GM21367 (cell line): ENCODE data around the gene GRAMD4.

ENCODE experiments used
- ATAC-seq: cut with Tn5 transposase; IDR thresholded peaks from one replicate; pipeline ENCODE4 v1.9.1; 2021; ENCODE audit not compliant: unreplicated experiment

GRAMD4 gene

GRCh38 chr22:46686221-46687047 lies 66.2 kb downstream of the GRAMD4 start:
- no peak for ATAC-seq

GRCh38 chr22:46687048-46687444 lies 66.9 kb downstream of the GRAMD4 start:
- ATAC-seq = no peak

- no peak for ATAC-seq
Measured at GRCh38 chr22:46687460-46687859, 67.3 kb downstream of the GRAMD4 start.

GRCh38 chr22:46688949-46689348 lies 68.8 kb downstream of the GRAMD4 start:
- no peak for ATAC-seq

GRCh38 chr22:46690146-46690545 lies 70.0 kb downstream of the GRAMD4 start:
- no peak for ATAC-seq

GRCh38 chr22:46691571-46691970 lies 71.4 kb downstream of the GRAMD4 start:
- no peak for ATAC-seq

GRCh38 chr22:46693634-46694415 lies 73.6 kb downstream of the GRAMD4 start:
- ATAC-seq = no peak

GRCh38 chr22:46694416-46695170 lies 74.4 kb downstream of the GRAMD4 start:
- no peak for ATAC-seq

GRCh38 chr22:46695346-46696228 lies 75.4 kb downstream of the GRAMD4 start:
- ATAC-seq = no peak

- ATAC-seq = no peak
Measured at GRCh38 chr22:46696229-46696518, 76.0 kb downstream of the GRAMD4 start.

GRCh38 chr22:46696614-46697013 lies 76.4 kb downstream of the GRAMD4 start:
- no peak for ATAC-seq

GRCh38 chr22:46697811-46698515 lies 77.8 kb downstream of the GRAMD4 start:
- ATAC-seq = no peak

- no peak for ATAC-seq
Measured at GRCh38 chr22:46699091-46699490, 78.9 kb downstream of the GRAMD4 start.

- ATAC-seq = no peak
Measured at GRCh38 chr22:46701262-46701661, 81.1 kb downstream of the GRAMD4 start.

- ATAC-seq = no peak
Measured at GRCh38 chr22:46703171-46703995, 83.2 kb downstream of the GRAMD4 start.

- no peak for ATAC-seq
Measured at GRCh38 chr22:46703996-46704370, 83.8 kb downstream of the GRAMD4 start.

- no peak for ATAC-seq
Measured at GRCh38 chr22:46706060-46706459, 85.9 kb downstream of the GRAMD4 start.

GRCh38 chr22:46707305-46707704 lies 87.1 kb downstream of the GRAMD4 start:
- no peak for ATAC-seq

GRCh38 chr22:46707827-46708570 lies 87.8 kb downstream of the GRAMD4 start:
- no peak for ATAC-seq
